GM21825 (cell line): ENCODE measurements around the gene NPFF.
A peak's percentile ranks its signal among the peaks of the same experiment; 100 is the strongest.
"Not testable (repeated sequence)": the region's sequence is repeated elsewhere in the genome, so short reads cannot be mapped to it uniquely, and the experiment has no call there.

Experiments used
- ATAC-seq: cut with Tn5 transposase; IDR thresholded peaks from one replicate; pipeline ENCODE4 v1.9.1; 2021; ENCODE audit warnings: mild to moderate bottlenecking, moderate library complexity; ENCODE audit not compliant: unreplicated experiment

Gene NPFF

GRCh38 chr12:53506881-53507602 lies at the start of gene NPFF:
Gene NPFF, minus strand, starts transcription at chr12:53507484. Its CDS starts 10 bp downstream, at chr12:53507474.
- no peak for ATAC-seq

- ATAC-seq: no peak
Measured at GRCh38 chr12:53552361-53553327, 45.4 kb upstream of the NPFF start.

- ATAC-seq: no peak
Measured at GRCh38 chr12:53551889-53552291, 44.6 kb upstream of the NPFF start.

- ATAC-seq: no peak
Measured at GRCh38 chr12:53550595-53550994, 43.3 kb upstream of the NPFF start.

- not testable (repeated sequence) for ATAC-seq
Measured at GRCh38 chr12:53550131-53550530, 42.8 kb upstream of the NPFF start.

- ATAC-seq: not testable (repeated sequence)
Measured at GRCh38 chr12:53548354-53548753, 41.1 kb upstream of the NPFF start.

GRCh38 chr12:53543539-53543938 lies 36.3 kb upstream of the NPFF start:
- peak; percentile 80 for ATAC-seq

GRCh38 chr12:53539526-53539925 lies 32.2 kb upstream of the NPFF start:
- ATAC-seq: no peak

- no peak for ATAC-seq
Measured at GRCh38 chr12:53538209-53538689, 31.0 kb upstream of the NPFF start.

- ATAC-seq: no peak
Measured at GRCh38 chr12:53536962-53537361, 29.7 kb upstream of the NPFF start.

- no peak for ATAC-seq
Measured at GRCh38 chr12:53533471-53533870, 26.2 kb upstream of the NPFF start.

GRCh38 chr12:53532524-53533445 lies 25.5 kb upstream of the NPFF start:
- ATAC-seq: no peak

- ATAC-seq: no peak
Measured at GRCh38 chr12:53532021-53532420, 24.7 kb upstream of the NPFF start.

- no peak for ATAC-seq
Measured at GRCh38 chr12:53530920-53531319, 23.6 kb upstream of the NPFF start.

- ATAC-seq: no peak
Measured at GRCh38 chr12:53530061-53530460, 22.8 kb upstream of the NPFF start.

GRCh38 chr12:53524476-53524875 lies 17.2 kb upstream of the NPFF start:
- ATAC-seq: no peak

GRCh38 chr12:53523131-53523530 lies 15.8 kb upstream of the NPFF start:
- ATAC-seq: no peak

- ATAC-seq: no peak
Measured at GRCh38 chr12:53518381-53518780, 11.1 kb upstream of the NPFF start.

GRCh38 chr12:53516758-53517455 lies 9.6 kb upstream of the NPFF start:
- ATAC-seq: no peak

- ATAC-seq: no peak
Measured at GRCh38 chr12:53515291-53515680, 8.0 kb upstream of the NPFF start.
